ENCODE data around the gene RNF7. TPM values are rescaled to one million over a fixed set of nuclear protein-coding genes. Genes with fewer than 3 reads are reported as not detected.

The RNF7 gene
- total and polyA plus RNA-seq, 9 of the 15 experiments (the other 6 are each of a cell fraction or from before 2014, with no cell fraction given), result 38.8 to 133 (median 80.5) TPM

GRCh38 chr3:141738022-141738890 lies at the start of gene RNF7 (continued):
- TF ChIP-seq SAP30 (IDR thresholded peaks at IDR 0.05; ENCODE audit: borderline replicate concordance, insufficient read depth, low read depth, low read length, poor library complexity, severe bottlenecking) (peak; percentile 85), E2F4 (CRISPR knock-in tag; IDR thresholded peaks at IDR 0.05; ENCODE audit: low read depth) (no peak), ELF4 (CRISPR knock-in tag; IDR thresholded peaks at IDR 0.05) (no peak), ZNF696 (CRISPR knock-in tag; conservative IDR thresholded peaks at IDR 0.05) (no peak), FOSL1 (tag; conservative IDR thresholded peaks at IDR 0.05) (no peak; the same call in none of the 2 replicates), CREBBP (IDR thresholded peaks at IDR 0.05; ENCODE audit: low read depth, low read length) (no peak), ZNF586 (CRISPR knock-in tag; conservative IDR thresholded peaks at IDR 0.05) (no peak), ZNF407 (IDR thresholded peaks at IDR 0.05; ENCODE audit: low read depth) (no peak), ATF6 (CRISPR knock-in tag; IDR thresholded peaks at IDR 0.05) (no peak), HMBOX1 (IDR thresholded peaks at IDR 0.05) (no peak), PRMT5 (CRISPR knock-in tag; IDR thresholded peaks at IDR 0.05) (no peak), SIRT6 (IDR thresholded peaks at IDR 0.05; ENCODE audit: low read depth, low read length) (no peak), NFATC3 (IDR thresholded peaks at IDR 0.05) (no peak)

Data from K562 (cell line).